SK-N-SH (cell line): Measurements from ENCODE around the gene NF2.

Experiments
- CTCF ChIP-seq: fragments of 200-600 bp; sonication (generic); IDR thresholded peaks from 2 replicates; pipeline ENCODE4 v1.6.1; 2017; ENCODE audit warnings: antibody characterized with exemption, mild to moderate bottlenecking, moderate library complexity
- REST ChIP-seq: IDR thresholded peaks from 2 replicates; pipeline ENCODE4 v1.6.1; 2012; ENCODE audit warnings: mild to moderate bottlenecking, low read depth, low read length, moderate library complexity
- RXRA ChIP-seq: IDR thresholded peaks from 2 replicates; pipeline ENCODE4 v1.4.0; 2012; ENCODE audit warnings: low read depth, mild to moderate bottlenecking, borderline replicate concordance

GRCh38 chr22:29660021-29660420, 56.6 kb downstream of the NF2 start:
- TF ChIP-seq RXRA (no peak), REST (no peak), CTCF (no peak)
